GM18505 (cell line): ENCODE data around the gene BCO2.
"Not testable (repeated sequence)": the region's sequence is repeated elsewhere in the genome, so short reads cannot be mapped to it uniquely, and the experiment has no call there.

Experiments
- ATAC-seq: cut with Tn5 transposase; IDR thresholded peaks from one replicate; pipeline ENCODE4 v1.9.1; 2021; ENCODE audit not compliant: unreplicated experiment
- POLR2A ChIP-seq: IDR thresholded peaks from 4 replicates; pipeline ENCODE4 v1.6.1; 2011; ENCODE audit warnings: borderline replicate concordance; ENCODE audit not compliant: insufficient read depth, insufficient read length; ENCODE audit errors: extremely low read depth

The BCO2 gene

GRCh38 chr11:112179601-112180000 lies 4.3 kb downstream of the BCO2 start:
- ATAC-seq: no peak
- no peak for TF ChIP-seq POLR2A

- TF ChIP-seq POLR2A: no peak
- ATAC-seq: no peak
These were observed 7.6 kb downstream of the BCO2 start for GRCh38 chr11:112182867-112183266.

- ATAC-seq: no peak
- TF ChIP-seq POLR2A: no peak
These were observed 10.6 kb downstream of the BCO2 start for GRCh38 chr11:112185883-112186282.

- ATAC-seq: no peak
These were observed 11.0 kb downstream of the BCO2 start for GRCh38 chr11:112186304-112186703.

GRCh38 chr11:112195113-112195512 lies 19.8 kb downstream of the BCO2 start:
- not testable (repeated sequence) for ATAC-seq

More at GRCh38 chr11:112186304-112186703, 11.0 kb downstream of the BCO2 start:
- no peak for TF ChIP-seq POLR2A

- no peak for ATAC-seq
- no peak for TF ChIP-seq POLR2A
These were observed 20.6 kb downstream of the BCO2 start for GRCh38 chr11:112195951-112196351.

- ATAC-seq: no peak
- no peak for TF ChIP-seq POLR2A
These were observed 21.3 kb downstream of the BCO2 start for GRCh38 chr11:112196519-112197087.

GRCh38 chr11:112199101-112199500 lies 23.8 kb downstream of the BCO2 start:
- not testable (repeated sequence) for ATAC-seq

- ATAC-seq: no peak
- no peak for TF ChIP-seq POLR2A
These were observed 24.9 kb downstream of the BCO2 start for GRCh38 chr11:112200252-112200651.

GRCh38 chr11:112206071-112206470 lies 30.8 kb downstream of the BCO2 start:
- ATAC-seq: no peak
- TF ChIP-seq POLR2A: no peak

- TF ChIP-seq POLR2A: no peak
- ATAC-seq: no peak
These were observed 35.6 kb downstream of the BCO2 start for GRCh38 chr11:112210890-112211289.

- ATAC-seq: no peak
- TF ChIP-seq POLR2A: no peak
These were observed 36.2 kb downstream of the BCO2 start for GRCh38 chr11:112211536-112211935.

- no peak for TF ChIP-seq POLR2A
- no peak for ATAC-seq
These were observed 37.0 kb downstream of the BCO2 start for GRCh38 chr11:112212290-112212689.

GRCh38 chr11:112212710-112213109 lies 37.4 kb downstream of the BCO2 start:
- ATAC-seq: no peak
- TF ChIP-seq POLR2A: no peak

GRCh38 chr11:112213753-112214152 lies 38.4 kb downstream of the BCO2 start:
- TF ChIP-seq POLR2A: no peak
- ATAC-seq: no peak
